LNCaP clone FGC (cell line): ENCODE measurements around the gene SPIN3.
"Not testable (repeated sequence)": the region's sequence is repeated elsewhere in the genome, so short reads cannot be mapped to it uniquely, and the experiment has no call there.

ENCODE experiments used
- DNase-seq: peaks from one replicate; pipeline ENCODE4 v3.0.0-alpha.2; 2011; ENCODE audit warnings: low read depth
- H3K4me3 ChIP-seq: 2 replicates; pipeline ENCODE4 v1.5.1; 2011; ENCODE audit warnings: mild to moderate bottlenecking, low read depth, low read length, control low read depth
- CTCF ChIP-seq: IDR thresholded peaks from 2 replicates; pipeline ENCODE4 v1.5.1; 2012; ENCODE audit warnings: mild to moderate bottlenecking; ENCODE audit not compliant: control insufficient read depth, insufficient read depth; ENCODE audit errors: extremely low read depth

Gene SPIN3

DNA sequence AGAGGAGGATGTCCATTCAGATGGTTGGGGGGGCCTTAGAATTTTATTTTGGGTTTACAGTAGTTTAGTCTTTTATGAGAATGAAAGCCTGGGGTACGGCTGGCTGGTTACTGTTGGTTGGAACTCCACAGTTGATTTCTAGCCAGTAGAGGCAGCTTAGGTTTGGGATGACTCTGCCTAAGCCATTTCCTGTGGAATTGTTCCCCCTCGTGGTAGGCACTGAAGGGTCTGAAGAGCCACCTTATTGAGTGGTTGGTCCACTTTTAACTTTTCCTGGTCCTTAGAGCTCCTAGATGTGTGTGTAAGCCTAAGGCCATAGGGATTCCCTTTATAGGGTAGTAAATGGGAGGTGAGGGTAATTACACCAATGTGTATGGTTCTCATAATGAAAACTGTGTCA, 19.7 kb downstream of the SPIN3 start:
- H3K4me3 ChIP-seq: no peak overlapping the region
- DNase-seq: no peak
- no peak for TF ChIP-seq CTCF

- no peak for TF ChIP-seq CTCF
- DNase-seq: no peak
- H3K4me3 ChIP-seq: no peak overlapping the region
Observed at GRCh38 chrX:56974408-56974807, 20.9 kb downstream of the SPIN3 start.

GRCh38 chrX:56969559-56969958, 25.8 kb downstream of the SPIN3 start:
- no peak for DNase-seq
- TF ChIP-seq CTCF: no peak
- H3K4me3 ChIP-seq: no peak overlapping the region

- no peak for TF ChIP-seq CTCF
- no peak for DNase-seq
Observed at GRCh38 chrX:56968980-56969379, 26.4 kb downstream of the SPIN3 start.

DNA sequence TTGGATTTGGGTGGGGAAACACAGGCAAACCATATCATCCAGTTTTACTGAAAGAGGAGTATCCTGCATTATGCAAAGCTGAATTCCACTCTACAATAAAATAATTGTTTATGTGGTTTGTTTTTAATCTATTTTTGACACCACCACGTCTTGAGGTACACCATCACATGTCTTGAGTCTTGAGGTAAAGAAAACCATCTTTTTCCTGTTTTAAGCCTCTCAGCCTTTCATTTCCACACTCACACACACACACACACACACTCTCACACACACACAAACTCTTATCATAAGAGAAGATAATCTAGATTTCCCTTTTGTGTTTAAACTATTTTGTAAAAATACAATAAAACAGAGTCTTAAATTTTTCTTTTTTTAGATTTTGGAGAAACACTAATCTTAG, 32.0 kb downstream of the SPIN3 start:
- no peak for TF ChIP-seq CTCF
- no peak for DNase-seq
- H3K4me3 ChIP-seq: no peak overlapping the region

More at GRCh38 chrX:56968980-56969379, 26.4 kb downstream of the SPIN3 start:
- no peak overlapping the region for H3K4me3 ChIP-seq

GRCh38 chrX:56947699-56948098, 47.6 kb downstream of the SPIN3 start:
- TF ChIP-seq CTCF: no peak
- H3K4me3 ChIP-seq: no peak overlapping the region
- DNase-seq: no peak

DNA sequence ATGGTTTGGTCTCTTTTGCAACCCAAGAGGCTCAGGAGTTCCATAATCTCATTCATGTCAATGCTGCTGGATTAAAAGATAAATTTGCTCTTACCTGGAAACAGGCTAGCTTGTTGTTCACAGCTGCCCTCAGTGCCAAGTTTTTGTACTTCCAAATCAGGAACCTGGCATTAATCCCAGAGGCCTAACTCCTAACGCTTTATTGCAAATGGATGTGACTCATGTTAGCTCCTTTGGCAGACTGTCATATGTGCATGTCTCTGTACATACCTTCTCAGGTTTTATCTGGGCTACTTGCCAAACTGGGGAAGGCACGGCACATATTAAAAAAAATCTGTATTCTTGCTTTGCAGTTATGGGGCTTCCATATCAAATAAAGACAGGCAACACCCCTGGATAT, 49.1 kb downstream of the SPIN3 start:
- DNase-seq: peak; percentile 93
- H3K4me3 ChIP-seq: not testable (repeated sequence)

DNA sequence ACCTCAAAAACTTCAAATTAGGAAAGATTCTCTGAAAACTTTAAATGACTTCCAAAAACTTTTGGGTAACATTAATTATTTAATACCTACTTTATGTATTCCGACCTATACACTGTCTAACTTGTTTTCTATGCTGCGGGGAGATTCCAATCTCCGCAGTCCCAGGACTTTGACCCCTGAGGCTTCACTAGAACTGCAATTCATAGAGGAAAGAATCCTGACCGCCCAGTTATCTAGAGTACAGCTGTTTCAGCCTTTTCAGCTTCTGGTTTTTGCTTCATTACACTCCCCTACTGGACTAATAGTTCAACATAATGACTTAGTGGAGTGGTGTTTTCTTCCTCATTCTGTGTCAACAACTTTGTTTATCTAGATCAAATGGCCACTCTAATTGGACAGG, 50.1 kb downstream of the SPIN3 start:
- not testable (repeated sequence) for DNase-seq, H3K4me3 ChIP-seq
